Measurements from ENCODE around the gene OR52B2.

- TF ChIP-seq CTCF (conservative IDR thresholded peaks at IDR 0.05; ENCODE audit: low read depth in 2 of 2) (no peak), EZH2 (IDR thresholded peaks at IDR 0.05; ENCODE audit: low read depth, unreplicated experiment) (no peak), POLR2AphosphoS5 (IDR thresholded peaks at IDR 0.05; ENCODE audit: low read depth) (no peak), REST (IDR thresholded peaks at IDR 0.05; ENCODE audit: unreplicated experiment) (no peak), STAT1 (IDR thresholded peaks at IDR 0.05; ENCODE audit: unreplicated experiment) (no peak), NANOG (IDR thresholded peaks at IDR 0.05; ENCODE audit: borderline replicate concordance) (no peak)
Observed at GRCh38 chr11:6175440-6175839, 5.3 kb upstream of the OR52B2 start.
